GM23338 (cell line): ENCODE data around the gene CHD9. TPM values are rescaled to one million over a fixed set of nuclear protein-coding genes. Genes with fewer than 3 reads are reported as not detected.

Experiments
- ATAC-seq: fragments of 200-7000 bp; cut with Tn5 transposase; 3 replicates; pipeline ENCODE4 v1.9.1; 2020
- DNase-seq: peaks from one replicate; pipeline ENCODE4 v3.0.0-alpha.2; 2015; ENCODE audit warnings: low spot score
- H2AFZ ChIP-seq: fragments of 200-600 bp; sonication (generic); 2 replicates; pipeline ENCODE4 v1.8.0; 2016; ENCODE audit warnings: antibody characterized with exemption, mild to moderate bottlenecking, moderate library complexity
- H3F3A ChIP-seq: fragments of 200-600 bp; sonication (generic); replicated peaks from 2 replicates; pipeline ENCODE4 v1.8.0; 2017; ENCODE audit warnings: antibody characterized with exemption, mixed run types, low read depth
- H3K27ac ChIP-seq: fragments of 200-600 bp; sonication (generic); 2 replicates; pipeline ENCODE4 v1.6.1; 2016; ENCODE audit warnings: low read depth
- H3K27me3 ChIP-seq: fragments of 200-600 bp; sonication (generic); 2 replicates; pipeline ENCODE4 v1.8.0; 2016; ENCODE audit warnings: mild to moderate bottlenecking, mixed run types, moderate library complexity; ENCODE audit not compliant: insufficient read depth
- H3K36me3 ChIP-seq: fragments of 200-600 bp; sonication (generic); 2 replicates; pipeline ENCODE4 v1.8.0; 2016; ENCODE audit warnings: mild to moderate bottlenecking; ENCODE audit not compliant: insufficient read depth
- H3K4me1 ChIP-seq: fragments of 200-600 bp; sonication (generic); 2 replicates; pipeline ENCODE4 v1.8.0; 2016; ENCODE audit warnings: mild to moderate bottlenecking, moderate library complexity; ENCODE audit not compliant: insufficient read depth
- H3K4me2 ChIP-seq: fragments of 200-600 bp; sonication (generic); 2 replicates; pipeline ENCODE4 v1.7.1; 2017; ENCODE audit warnings: mixed run types
- H3K4me3 ChIP-seq: fragments of 200-600 bp; sonication (generic); 2 replicates; pipeline ENCODE4 v1.6.1; 2016; ENCODE audit warnings: mixed run types
- H3K79me2 ChIP-seq: fragments of 200-600 bp; sonication (generic); replicated peaks from 2 replicates; pipeline ENCODE4 v1.8.0; 2017; ENCODE audit warnings: mild to moderate bottlenecking; ENCODE audit not compliant: insufficient read depth
- H3K9me2 ChIP-seq: fragments of 200-600 bp; sonication (generic); 2 replicates; pipeline ENCODE4 v1.8.0; 2017; ENCODE audit not compliant: insufficient read depth
- H4K20me1 ChIP-seq: fragments of 200-600 bp; sonication (generic); replicated peaks from 2 replicates; pipeline ENCODE4 v1.8.0; 2017; ENCODE audit warnings: mild to moderate bottlenecking; ENCODE audit not compliant: insufficient read depth
- H3K27ac Mint-ChIP-seq: 2 replicates; pipeline ENCODE4 v1.8.0; 2020; ENCODE audit warnings: inconsistent platforms, mild to moderate bottlenecking, moderate library complexity, mixed read lengths
- H3K27me3 Mint-ChIP-seq: 3 replicates; pipeline ENCODE4 v1.8.0; 2022; ENCODE audit warnings: low read depth, mild to moderate bottlenecking, moderate library complexity, mixed read lengths, inconsistent platforms; ENCODE audit not compliant: insufficient read depth, poor library complexity
- H3K36me3 Mint-ChIP-seq: 3 replicates; pipeline ENCODE4 v1.8.0; 2021; ENCODE audit warnings: low read depth, mild to moderate bottlenecking, inconsistent platforms, moderate library complexity, mixed read lengths
- H3K4me1 Mint-ChIP-seq: 3 replicates; pipeline ENCODE4 v1.8.0; 2020; ENCODE audit warnings: mild to moderate bottlenecking, inconsistent platforms, mixed read lengths
- H3K4me3 Mint-ChIP-seq: 3 replicates; pipeline ENCODE4 v1.8.0; 2021; ENCODE audit warnings: moderate library complexity, mild to moderate bottlenecking, inconsistent platforms, mixed read lengths
- H3K9me3 Mint-ChIP-seq: 3 replicates; pipeline ENCODE4 v1.8.0; 2020; ENCODE audit warnings: moderate library complexity, mild to moderate bottlenecking, inconsistent platforms, mixed read lengths
- CREB1 ChIP-seq: fragments of 250-450 bp; sonication (Bioruptor Pico); IDR thresholded peaks from 2 replicates; pipeline ENCODE4 v1.5.0; 2020; ENCODE audit warnings: low read depth, mild to moderate bottlenecking, moderate library complexity
- EZH2 ChIP-seq: fragments of 200-600 bp; sonication (generic); IDR thresholded peaks from one replicate; pipeline ENCODE4 v1.8.0; 2017; ENCODE audit warnings: antibody characterized with exemption, mild to moderate bottlenecking, low read depth; ENCODE audit not compliant: unreplicated experiment
- EZH2phosphoT487 ChIP-seq: fragments of 200-600 bp; sonication (generic); IDR thresholded peaks from one replicate; pipeline ENCODE4 v1.8.1; 2018; ENCODE audit warnings: antibody characterized with exemption; ENCODE audit not compliant: unreplicated experiment
- JUNB ChIP-seq: IDR thresholded peaks from one replicate; pipeline ENCODE4 v1.6.1; 2016; ENCODE audit warnings: antibody characterized with exemption; ENCODE audit not compliant: unreplicated experiment
- NANOG ChIP-seq: IDR thresholded peaks from 2 replicates; pipeline ENCODE4 v1.6.1; 2016; ENCODE audit warnings: antibody characterized with exemption, borderline replicate concordance
- POLR2AphosphoS5 ChIP-seq: IDR thresholded peaks from 2 replicates; pipeline ENCODE4 v1.6.1; 2016; ENCODE audit warnings: antibody characterized with exemption, low read depth
- STAT1 ChIP-seq: IDR thresholded peaks from one replicate; pipeline ENCODE4 v1.6.1; 2016; ENCODE audit warnings: antibody characterized with exemption; ENCODE audit not compliant: unreplicated experiment
- ZNF114 ChIP-seq: fragments of 250-450 bp; sonication (Bioruptor Pico); IDR thresholded peaks from 2 replicates; pipeline ENCODE4 v1.5.0; 2020; ENCODE audit warnings: mild to moderate bottlenecking, moderate library complexity
- ZNF331 ChIP-seq: fragments of 250-450 bp; sonication (Bioruptor Pico); IDR thresholded peaks from 2 replicates; pipeline ENCODE4 v1.5.0; 2020; ENCODE audit warnings: low read depth, mild to moderate bottlenecking, moderate library complexity
- polyA plus RNA-seq: library from polyadenylated mRNA; unstranded; fragments of >200 nt; fragmentation: Nextera tagmentation; extraction: Ambion mirVana; gene quantifications from 2 replicates; pipeline ENCODE4 v1.2.1, GENCODE V29; 2016
- total RNA-seq: library from RNA; depleted of rRNA; stranded (reverse); fragments of >200 nt; shearing (Covaris generic); gene quantifications from 2 replicates; pipeline ENCODE4 v1.2.3, GENCODE V29; 2014
- TF ChIP-seq, protein P1 (sequence below): fragments of 250-450 bp; sonication (Bioruptor Pico); IDR thresholded peaks from 2 replicates; pipeline ENCODE4 v1.5.0; 2020; ENCODE audit warnings: mild to moderate bottlenecking, moderate library complexity
- TF ChIP-seq, protein P2 (sequence below): IDR thresholded peaks from 2 replicates; pipeline ENCODE4 v1.6.1; 2016; ENCODE audit warnings: antibody characterized with exemption
- TF ChIP-seq, protein P3 (sequence below): IDR thresholded peaks from one replicate; pipeline ENCODE4 v1.6.1; 2018; ENCODE audit warnings: antibody characterized with exemption; ENCODE audit not compliant: unreplicated experiment
- TF ChIP-seq, protein P4 (sequence below), 2 experiments: fragments of 200-600 bp in 1 of 2; sonication (generic) in 1 of 2; conservative IDR thresholded peaks; 2 replicates each; pipeline versions ENCODE4 v1.5.1 to v1.6.1; 2016 to 2017; ENCODE audit warnings: antibody characterized with exemption in 2 of 2, low read depth in 2 of 2, mild to moderate bottlenecking in 2 of 2, moderate library complexity in 1 of 2

The CHD9 gene
- total and polyA plus RNA-seq, 2 experiments from 2014 or later, result 18.8 to 46.6 TPM

DNA sequence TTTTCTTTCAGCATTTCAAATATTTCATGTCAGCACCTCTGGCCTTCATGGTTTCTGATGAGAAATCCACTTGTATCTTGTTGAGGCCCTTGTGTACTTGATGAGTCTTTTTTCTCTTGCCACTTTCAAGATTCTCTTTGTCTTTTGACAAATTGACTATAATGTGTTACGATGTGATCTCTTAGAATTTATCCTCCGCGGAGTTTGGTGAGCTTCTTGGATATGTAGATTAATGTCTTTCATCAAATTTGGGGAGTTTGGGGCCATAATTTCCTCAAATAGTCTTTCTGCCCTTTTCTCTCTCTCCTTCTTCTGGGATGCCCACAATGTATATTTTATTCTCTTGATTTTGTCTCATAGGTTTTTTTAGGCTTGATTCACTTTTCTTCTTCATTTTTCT lies 96.0 kb downstream of the CHD9 start:
- no peak overlapping the region for H3K27ac Mint-ChIP-seq
- no peaks in the 10 kb centered on the region for H3K27me3 ChIP-seq
- H4K20me1 ChIP-seq, result no peaks in the 10 kb centered on the region

More for the DNA sequence above, 96.0 kb downstream of the CHD9 start:
- Histone ChIP-seq H3K9me2 (no peaks in the 10 kb centered on the region), H3K79me2 (peaks cover 27% of the 10 kb centered on the region), H2AFZ (no peak overlapping the region), H3F3A (no peaks in the 10 kb centered on the region), H3K4me2 (no peak overlapping the region), H3K4me1 (no peaks in the 10 kb centered on the region), H3K4me3 (no peak overlapping the region), H3K27ac (no peak overlapping the region), H3K36me3 (no peaks in the 10 kb centered on the region)
- peaks cover 6% of the 10 kb centered on the region; the same call in 2 of the 3 replicates for H3K4me1 Mint-ChIP-seq
- no peaks in the 10 kb centered on the region for H3K9me3 Mint-ChIP-seq
- TF ChIP-seq ZNF331 (no peak), POLR2AphosphoS5 (no peak), ZNF114 (no peak), NANOG (no peak), EZH2 (no peak), STAT1 (no peak), CREB1 (no peak), JUNB (no peak), EZH2phosphoT487 (no peak)
- TF ChIP-seq, protein P1, sequence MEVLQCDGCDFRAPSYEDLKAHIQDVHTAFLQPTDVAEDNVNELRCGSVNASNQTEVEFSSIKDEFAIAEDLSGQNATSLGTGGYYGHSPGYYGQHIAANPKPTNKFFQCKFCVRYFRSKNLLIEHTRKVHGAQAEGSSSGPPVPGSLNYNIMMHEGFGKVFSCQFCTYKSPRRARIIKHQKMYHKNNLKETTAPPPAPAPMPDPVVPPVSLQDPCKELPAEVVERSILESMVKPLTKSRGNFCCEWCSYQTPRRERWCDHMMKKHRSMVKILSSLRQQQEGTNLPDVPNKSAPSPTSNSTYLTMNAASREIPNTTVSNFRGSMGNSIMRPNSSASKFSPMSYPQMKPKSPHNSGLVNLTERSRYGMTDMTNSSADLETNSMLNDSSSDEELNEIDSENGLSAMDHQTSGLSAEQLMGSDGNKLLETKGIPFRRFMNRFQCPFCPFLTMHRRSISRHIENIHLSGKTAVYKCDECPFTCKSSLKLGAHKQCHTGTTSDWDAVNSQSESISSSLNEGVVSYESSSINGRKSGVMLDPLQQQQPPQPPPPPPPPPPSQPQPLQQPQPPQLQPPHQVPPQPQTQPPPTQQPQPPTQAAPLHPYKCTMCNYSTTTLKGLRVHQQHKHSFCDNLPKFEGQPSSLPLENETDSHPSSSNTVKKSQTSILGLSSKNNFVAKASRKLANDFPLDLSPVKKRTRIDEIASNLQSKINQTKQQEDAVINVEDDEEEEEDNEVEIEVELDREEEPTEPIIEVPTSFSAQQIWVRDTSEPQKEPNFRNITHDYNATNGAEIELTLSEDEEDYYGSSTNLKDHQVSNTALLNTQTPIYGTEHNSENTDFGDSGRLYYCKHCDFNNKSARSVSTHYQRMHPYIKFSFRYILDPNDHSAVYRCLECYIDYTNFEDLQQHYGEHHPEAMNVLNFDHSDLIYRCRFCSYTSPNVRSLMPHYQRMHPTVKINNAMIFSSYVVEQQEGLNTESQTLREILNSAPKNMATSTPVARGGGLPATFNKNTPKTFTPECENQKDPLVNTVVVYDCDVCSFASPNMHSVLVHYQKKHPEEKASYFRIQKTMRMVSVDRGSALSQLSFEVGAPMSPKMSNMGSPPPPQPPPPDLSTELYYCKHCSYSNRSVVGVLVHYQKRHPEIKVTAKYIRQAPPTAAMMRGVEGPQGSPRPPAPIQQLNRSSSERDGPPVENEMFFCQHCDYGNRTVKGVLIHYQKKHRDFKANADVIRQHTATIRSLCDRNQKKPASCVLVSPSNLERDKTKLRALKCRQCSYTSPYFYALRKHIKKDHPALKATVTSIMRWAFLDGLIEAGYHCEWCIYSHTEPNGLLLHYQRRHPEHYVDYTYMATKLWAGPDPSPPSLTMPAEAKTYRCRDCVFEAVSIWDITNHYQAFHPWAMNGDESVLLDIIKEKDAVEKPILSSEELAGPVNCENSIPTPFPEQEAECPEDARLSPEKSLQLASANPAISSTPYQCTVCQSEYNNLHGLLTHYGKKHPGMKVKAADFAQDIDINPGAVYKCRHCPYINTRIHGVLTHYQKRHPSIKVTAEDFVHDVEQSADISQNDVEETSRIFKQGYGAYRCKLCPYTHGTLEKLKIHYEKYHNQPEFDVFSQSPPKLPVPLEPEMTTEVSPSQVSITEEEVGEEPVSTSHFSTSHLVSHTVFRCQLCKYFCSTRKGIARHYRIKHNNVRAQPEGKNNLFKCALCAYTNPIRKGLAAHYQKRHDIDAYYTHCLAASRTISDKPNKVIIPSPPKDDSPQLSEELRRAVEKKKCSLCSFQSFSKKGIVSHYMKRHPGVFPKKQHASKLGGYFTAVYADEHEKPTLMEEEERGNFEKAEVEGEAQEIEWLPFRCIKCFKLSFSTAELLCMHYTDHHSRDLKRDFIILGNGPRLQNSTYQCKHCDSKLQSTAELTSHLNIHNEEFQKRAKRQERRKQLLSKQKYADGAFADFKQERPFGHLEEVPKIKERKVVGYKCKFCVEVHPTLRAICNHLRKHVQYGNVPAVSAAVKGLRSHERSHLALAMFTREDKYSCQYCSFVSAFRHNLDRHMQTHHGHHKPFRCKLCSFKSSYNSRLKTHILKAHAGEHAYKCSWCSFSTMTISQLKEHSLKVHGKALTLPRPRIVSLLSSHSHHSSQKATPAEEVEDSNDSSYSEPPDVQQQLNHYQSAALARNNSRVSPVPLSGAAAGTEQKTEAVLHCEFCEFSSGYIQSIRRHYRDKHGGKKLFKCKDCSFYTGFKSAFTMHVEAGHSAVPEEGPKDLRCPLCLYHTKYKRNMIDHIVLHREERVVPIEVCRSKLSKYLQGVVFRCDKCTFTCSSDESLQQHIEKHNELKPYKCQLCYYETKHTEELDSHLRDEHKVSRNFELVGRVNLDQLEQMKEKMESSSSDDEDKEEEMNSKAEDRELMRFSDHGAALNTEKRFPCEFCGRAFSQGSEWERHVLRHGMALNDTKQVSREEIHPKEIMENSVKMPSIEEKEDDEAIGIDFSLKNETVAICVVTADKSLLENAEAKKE (CRISPR knock-in tag), result no peak
- TF ChIP-seq, protein P2, sequence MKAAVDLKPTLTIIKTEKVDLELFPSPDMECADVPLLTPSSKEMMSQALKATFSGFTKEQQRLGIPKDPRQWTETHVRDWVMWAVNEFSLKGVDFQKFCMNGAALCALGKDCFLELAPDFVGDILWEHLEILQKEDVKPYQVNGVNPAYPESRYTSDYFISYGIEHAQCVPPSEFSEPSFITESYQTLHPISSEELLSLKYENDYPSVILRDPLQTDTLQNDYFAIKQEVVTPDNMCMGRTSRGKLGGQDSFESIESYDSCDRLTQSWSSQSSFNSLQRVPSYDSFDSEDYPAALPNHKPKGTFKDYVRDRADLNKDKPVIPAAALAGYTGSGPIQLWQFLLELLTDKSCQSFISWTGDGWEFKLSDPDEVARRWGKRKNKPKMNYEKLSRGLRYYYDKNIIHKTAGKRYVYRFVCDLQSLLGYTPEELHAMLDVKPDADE, result no peak
- TF ChIP-seq, protein P3, sequence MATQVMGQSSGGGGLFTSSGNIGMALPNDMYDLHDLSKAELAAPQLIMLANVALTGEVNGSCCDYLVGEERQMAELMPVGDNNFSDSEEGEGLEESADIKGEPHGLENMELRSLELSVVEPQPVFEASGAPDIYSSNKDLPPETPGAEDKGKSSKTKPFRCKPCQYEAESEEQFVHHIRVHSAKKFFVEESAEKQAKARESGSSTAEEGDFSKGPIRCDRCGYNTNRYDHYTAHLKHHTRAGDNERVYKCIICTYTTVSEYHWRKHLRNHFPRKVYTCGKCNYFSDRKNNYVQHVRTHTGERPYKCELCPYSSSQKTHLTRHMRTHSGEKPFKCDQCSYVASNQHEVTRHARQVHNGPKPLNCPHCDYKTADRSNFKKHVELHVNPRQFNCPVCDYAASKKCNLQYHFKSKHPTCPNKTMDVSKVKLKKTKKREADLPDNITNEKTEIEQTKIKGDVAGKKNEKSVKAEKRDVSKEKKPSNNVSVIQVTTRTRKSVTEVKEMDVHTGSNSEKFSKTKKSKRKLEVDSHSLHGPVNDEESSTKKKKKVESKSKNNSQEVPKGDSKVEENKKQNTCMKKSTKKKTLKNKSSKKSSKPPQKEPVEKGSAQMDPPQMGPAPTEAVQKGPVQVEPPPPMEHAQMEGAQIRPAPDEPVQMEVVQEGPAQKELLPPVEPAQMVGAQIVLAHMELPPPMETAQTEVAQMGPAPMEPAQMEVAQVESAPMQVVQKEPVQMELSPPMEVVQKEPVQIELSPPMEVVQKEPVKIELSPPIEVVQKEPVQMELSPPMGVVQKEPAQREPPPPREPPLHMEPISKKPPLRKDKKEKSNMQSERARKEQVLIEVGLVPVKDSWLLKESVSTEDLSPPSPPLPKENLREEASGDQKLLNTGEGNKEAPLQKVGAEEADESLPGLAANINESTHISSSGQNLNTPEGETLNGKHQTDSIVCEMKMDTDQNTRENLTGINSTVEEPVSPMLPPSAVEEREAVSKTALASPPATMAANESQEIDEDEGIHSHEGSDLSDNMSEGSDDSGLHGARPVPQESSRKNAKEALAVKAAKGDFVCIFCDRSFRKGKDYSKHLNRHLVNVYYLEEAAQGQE, result no peak
- TF ChIP-seq, protein P4, sequence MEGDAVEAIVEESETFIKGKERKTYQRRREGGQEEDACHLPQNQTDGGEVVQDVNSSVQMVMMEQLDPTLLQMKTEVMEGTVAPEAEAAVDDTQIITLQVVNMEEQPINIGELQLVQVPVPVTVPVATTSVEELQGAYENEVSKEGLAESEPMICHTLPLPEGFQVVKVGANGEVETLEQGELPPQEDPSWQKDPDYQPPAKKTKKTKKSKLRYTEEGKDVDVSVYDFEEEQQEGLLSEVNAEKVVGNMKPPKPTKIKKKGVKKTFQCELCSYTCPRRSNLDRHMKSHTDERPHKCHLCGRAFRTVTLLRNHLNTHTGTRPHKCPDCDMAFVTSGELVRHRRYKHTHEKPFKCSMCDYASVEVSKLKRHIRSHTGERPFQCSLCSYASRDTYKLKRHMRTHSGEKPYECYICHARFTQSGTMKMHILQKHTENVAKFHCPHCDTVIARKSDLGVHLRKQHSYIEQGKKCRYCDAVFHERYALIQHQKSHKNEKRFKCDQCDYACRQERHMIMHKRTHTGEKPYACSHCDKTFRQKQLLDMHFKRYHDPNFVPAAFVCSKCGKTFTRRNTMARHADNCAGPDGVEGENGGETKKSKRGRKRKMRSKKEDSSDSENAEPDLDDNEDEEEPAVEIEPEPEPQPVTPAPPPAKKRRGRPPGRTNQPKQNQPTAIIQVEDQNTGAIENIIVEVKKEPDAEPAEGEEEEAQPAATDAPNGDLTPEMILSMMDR (conservative IDR thresholded peaks at IDR 0.05; ENCODE audit: low read depth in 2 of 2), result no peak
- DNase-seq (no peak), ATAC-seq (no peak)
- no peaks in the 10 kb centered on the region for H3K27me3 Mint-ChIP-seq
- H3K4me3 Mint-ChIP-seq, result no peak overlapping the region
- no peaks in the 10 kb centered on the region for H3K36me3 Mint-ChIP-seq
